PFSK-1 (cell line): ENCODE results near the gene ATP10A.

Experiments used
- FOXP2 ChIP-seq: optimal IDR thresholded peaks from 2 replicates; pipeline ENCODE3; 2011; ENCODE audit warnings: borderline replicate concordance, control low read depth, inconsistent platforms; ENCODE audit not compliant: insufficient read depth; ENCODE audit errors: extremely low read length, extremely low read depth
- POLR2AphosphoS5 ChIP-seq: IDR thresholded peaks from 2 replicates; pipeline ENCODE4 v1.6.1; 2012; ENCODE audit warnings: low read depth, mild to moderate bottlenecking, control low read depth, low read length, moderate library complexity
- REST ChIP-seq, 2 experiments: IDR thresholded peaks; 2 replicates each; pipeline versions ENCODE4 v1.6.1 to v1.8.0; 2011 to 2012; ENCODE audit warnings: low read depth in 2 of 2, low read length in 2 of 2, control low read depth in 1 of 2, inconsistent platforms in 1 of 2, mild to moderate bottlenecking in 1 of 2, moderate library complexity in 1 of 2; ENCODE audit not compliant: insufficient read depth in 1 of 2
- SIN3A ChIP-seq: IDR thresholded peaks from 2 replicates; pipeline ENCODE4 v1.6.1; 2012; ENCODE audit warnings: mild to moderate bottlenecking, low read length, moderate library complexity, borderline replicate concordance; ENCODE audit not compliant: insufficient read depth
- TAF1 ChIP-seq: IDR thresholded peaks from 2 replicates; pipeline ENCODE4 v1.6.1; 2012; ENCODE audit warnings: low read length, control low read depth, borderline replicate concordance; ENCODE audit not compliant: insufficient read depth

ATP10A gene

DNA sequence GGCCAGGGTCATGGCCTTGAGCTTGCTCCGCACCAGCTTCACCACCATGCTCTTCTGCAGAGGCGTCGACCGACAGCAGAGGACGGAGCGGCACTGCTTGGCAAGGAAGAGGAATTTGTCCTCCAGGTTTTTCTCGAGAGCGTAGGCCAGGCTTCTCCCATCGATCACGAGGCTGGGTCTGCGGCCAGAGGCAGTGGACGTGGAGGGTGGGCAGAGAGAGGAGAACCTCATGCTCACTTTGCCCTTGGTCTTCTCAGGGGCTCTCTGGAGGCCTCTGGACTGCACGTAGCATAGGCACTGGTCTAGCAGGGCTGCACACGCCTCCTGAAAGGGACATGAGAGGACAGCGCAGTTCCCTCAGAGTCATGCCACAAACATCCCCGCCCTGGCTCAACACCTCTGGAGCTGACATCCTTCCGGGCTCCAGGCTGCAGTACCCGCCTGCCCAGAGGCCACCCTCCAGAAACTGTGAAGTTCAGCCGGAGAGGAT lies 168.3 kb downstream of the ATP10A start:
- no peak for TF ChIP-seq TAF1
- no peak for TF ChIP-seq SIN3A
- TF ChIP-seq POLR2AphosphoS5, result no peak
- no peak for TF ChIP-seq FOXP2
- TF ChIP-seq REST (IDR thresholded peaks at IDR 0.05; ENCODE audit: insufficient read depth in 1 of 2, low read depth in 2 of 2, low read length in 2 of 2), result no peak

DNA sequence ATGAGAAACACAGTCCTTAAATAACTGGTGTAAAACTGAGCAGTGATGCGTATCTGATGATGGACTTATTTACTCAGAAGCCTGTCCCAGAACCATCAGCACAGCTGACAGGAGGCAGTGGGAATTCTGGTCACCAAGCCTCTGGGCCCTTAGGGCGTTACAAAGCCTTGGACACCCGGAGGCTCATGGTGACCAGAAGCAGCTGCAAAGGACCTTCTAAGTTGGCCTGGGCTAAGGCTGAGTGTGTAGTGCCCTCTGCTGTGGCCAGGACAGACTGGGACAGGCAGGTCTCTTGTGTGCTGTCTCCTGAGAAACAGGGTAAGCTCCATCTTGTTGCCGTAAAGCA lies 168.9 kb downstream of the ATP10A start:
- TF ChIP-seq POLR2AphosphoS5, result no peak
- no peak for TF ChIP-seq SIN3A
- no peak for TF ChIP-seq FOXP2
- TF ChIP-seq REST (IDR thresholded peaks at IDR 0.05; ENCODE audit: insufficient read depth in 1 of 2, low read depth in 2 of 2, low read length in 2 of 2), result no peak
- no peak for TF ChIP-seq TAF1

DNA sequence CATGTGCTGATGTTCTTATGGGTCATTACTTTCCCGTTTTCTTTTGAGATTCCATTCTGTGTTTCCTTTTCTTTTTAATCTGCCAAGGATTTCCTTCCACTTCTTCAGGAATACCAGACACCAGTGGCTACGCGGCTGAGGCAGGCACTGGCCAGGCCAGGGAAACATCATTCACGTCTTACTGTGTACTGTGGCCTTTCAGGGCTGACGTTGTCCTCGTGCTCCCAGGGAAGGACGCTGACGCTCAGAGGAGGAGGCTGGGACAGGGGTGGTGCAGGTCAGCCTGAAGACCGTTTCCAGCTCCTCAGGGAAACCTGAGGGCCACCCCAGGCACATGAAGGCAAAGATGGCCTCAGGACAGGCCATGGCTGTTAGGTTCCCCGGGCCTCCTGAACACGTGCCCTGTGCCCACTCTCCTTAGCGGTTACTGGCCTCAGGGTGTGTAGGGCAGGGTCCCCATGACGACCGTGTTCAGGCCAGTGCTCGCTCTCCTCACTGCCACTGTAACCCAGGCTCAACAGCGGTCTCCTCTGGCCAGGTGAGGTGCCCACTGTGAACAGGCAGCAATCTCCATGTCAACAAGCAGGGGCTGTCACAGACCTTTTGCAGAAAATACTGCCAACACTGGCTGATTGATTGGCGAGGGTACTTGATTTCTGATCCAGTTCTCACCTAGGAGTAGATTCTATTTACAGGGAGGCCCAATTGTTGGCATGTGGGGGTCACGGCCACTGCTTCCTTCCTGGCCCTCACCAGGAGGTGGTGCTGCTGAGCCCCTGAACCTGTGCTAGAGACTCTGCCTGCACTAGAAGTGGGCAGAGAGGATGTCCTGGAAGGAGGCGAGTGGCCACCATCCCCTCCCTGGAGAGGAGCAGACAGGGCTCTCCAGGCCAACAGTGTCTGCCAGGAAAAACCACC lies 169.5 kb downstream of the ATP10A start:
- TF ChIP-seq FOXP2 (no peak), POLR2AphosphoS5 (no peak), SIN3A (no peak), REST (IDR thresholded peaks at IDR 0.05; ENCODE audit: insufficient read depth in 1 of 2, low read depth in 2 of 2, low read length in 2 of 2) (no peak), TAF1 (no peak)

- TF ChIP-seq FOXP2 (no peak), REST (IDR thresholded peaks at IDR 0.05; ENCODE audit: insufficient read depth in 1 of 2, low read depth in 2 of 2, low read length in 2 of 2) (no peak), POLR2AphosphoS5 (no peak), SIN3A (no peak), TAF1 (no peak)
These were observed 171.3 kb downstream of the ATP10A start for GRCh38 chr15:25691544-25692430.
